GM12891 (cell line): ENCODE measurements around the gene SUSD5.

Experiments
- POLR2A ChIP-seq: IDR thresholded peaks from 2 replicates; pipeline ENCODE4 v1.6.1; 2011; ENCODE audit warnings: low read depth, low read length, control low read depth
- POLR2AphosphoS5 ChIP-seq: IDR thresholded peaks from 2 replicates; pipeline ENCODE4 v1.6.1; 2011; ENCODE audit warnings: low read depth, low read length, control low read depth

- TF ChIP-seq POLR2AphosphoS5 (no peak), POLR2A (no peak)
These were observed 53.2 kb downstream of the SUSD5 start for GRCh38 chr3:33165372-33165771.
